Erythroblast (primary cell): ENCODE measurements around the gene CORIN.
"Not testable (repeated sequence)": the region's sequence is repeated elsewhere in the genome, so short reads cannot be mapped to it uniquely, and the experiment has no call there.

Source experiments
- DNase-seq, 2 experiments: peaks; one replicate each; lab custom pipeline; 2025; lab: John Stamatoyannopoulos, UW
- GATA1 ChIP-seq: IDR thresholded peaks from 2 replicates; pipeline ENCODE4 v1.6.1; 2011; ENCODE audit warnings: low read depth, mild to moderate bottlenecking, control low read depth, low read length, moderate library complexity
- POLR2A ChIP-seq: IDR thresholded peaks from 2 replicates; pipeline ENCODE4 v1.6.1; 2011; ENCODE audit warnings: mild to moderate bottlenecking, low read length

CORIN gene

DNA sequence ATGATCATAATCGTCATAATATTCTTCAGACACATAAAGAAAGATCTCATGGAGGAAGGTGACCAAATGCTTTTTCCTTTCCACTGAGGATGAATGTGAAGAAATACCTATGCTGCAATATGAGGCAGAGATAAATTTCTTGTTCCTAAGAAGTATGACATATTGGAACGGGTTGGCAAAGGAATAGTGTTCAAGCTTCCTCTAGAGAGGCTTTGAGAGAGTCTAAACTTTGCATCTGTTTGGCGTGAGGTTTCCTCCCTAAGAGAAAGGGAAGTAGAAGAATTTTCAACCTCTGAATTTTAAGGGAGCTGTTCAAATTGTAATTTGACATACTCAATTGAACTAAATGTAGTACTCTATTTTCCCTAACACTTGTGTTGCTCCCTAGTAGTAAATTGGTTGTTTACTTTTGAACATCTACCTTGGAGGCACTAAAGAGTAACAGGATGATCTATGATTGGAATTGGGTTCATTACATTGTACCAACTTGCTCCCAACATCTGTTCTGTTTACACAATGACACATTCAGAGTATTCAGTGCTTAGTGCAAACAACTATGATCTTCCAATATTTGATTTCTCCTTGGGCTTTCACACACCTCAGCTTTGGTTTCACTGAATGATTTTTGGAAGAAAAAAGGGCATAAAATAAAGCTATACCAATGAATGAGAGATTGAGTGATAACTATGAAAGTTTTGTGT lies 122.0 kb downstream of the CORIN start:
- no peak for TF ChIP-seq GATA1
- no peak for TF ChIP-seq POLR2A
- no peak for DNase-seq

DNA sequence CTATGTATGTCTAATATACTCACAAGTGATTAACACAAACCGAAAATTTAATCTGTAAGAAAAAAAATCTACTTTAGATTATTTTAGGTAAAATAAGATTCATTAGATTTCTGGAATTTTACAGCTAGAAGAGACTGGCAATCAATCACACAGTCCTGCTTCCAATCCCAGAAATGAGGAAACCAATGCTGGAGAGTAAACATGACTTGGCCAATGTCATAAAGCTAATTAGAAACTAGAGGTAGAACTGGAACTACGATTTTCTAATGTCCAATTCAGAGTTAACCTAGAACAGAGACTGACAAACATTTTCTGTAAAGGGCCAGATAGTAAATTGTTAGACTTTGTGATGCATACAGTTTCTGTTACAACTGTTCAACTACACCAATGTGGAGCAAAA lies 123.6 kb downstream of the CORIN start:
- DNase-seq, result no peak
- TF ChIP-seq POLR2A (no peak), GATA1 (no peak)

DNA sequence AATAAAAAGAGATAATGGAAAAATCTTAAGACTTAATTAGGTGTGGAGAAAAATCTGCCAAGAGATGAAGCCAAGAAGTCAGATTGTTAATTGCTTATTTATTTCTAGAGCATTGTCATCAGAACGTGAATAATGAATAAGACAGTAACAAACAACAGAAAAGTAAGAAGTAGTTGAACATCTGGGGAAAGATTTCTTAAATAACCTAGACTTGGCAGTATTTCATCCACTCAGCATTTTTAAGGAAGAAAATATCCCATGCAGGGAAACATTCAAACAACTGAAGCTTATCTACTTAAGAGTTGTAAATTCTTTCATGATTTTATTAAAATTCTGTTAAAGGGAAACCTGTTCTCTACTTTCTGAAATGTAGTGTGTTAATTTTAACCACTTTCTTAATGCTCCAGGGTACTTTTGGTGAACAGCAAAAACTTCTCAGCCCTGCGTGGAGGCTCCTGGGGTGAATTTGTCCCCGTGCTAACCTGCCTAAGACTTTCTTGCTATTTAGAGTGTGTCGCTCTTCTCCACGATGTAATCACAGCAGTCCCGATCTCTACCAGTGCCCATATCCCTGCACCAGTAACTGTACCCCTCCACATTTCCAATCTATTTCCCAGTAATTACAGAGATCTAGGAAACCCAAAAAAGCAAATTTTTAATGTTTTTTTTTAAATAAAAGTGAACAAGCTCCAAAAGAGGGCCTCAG lies 124.6 kb downstream of the CORIN start:
- TF ChIP-seq GATA1 (no peak), POLR2A (no peak)
- DNase-seq, result no peak

DNA sequence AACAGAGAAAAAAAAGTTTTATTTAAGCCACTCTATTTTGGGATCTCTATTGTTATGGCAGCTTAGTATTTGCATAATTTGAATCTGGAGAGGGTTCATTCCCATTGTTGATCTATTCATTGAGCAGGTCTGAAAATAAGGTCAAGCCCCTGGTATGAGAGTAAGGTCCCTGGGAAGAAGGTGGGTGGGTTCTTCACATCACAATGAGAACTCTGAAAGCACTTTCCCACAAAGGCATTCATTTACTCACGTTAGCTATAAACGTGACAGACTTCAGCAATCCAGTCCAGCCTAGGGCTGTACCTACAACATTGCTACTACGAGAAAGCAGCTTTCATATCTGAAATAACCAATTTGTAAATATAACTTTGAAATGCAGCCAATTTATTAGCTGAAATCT lies 126.2 kb downstream of the CORIN start:
- TF ChIP-seq GATA1 (no peak), POLR2A (no peak)
- DNase-seq, result no peak

DNA sequence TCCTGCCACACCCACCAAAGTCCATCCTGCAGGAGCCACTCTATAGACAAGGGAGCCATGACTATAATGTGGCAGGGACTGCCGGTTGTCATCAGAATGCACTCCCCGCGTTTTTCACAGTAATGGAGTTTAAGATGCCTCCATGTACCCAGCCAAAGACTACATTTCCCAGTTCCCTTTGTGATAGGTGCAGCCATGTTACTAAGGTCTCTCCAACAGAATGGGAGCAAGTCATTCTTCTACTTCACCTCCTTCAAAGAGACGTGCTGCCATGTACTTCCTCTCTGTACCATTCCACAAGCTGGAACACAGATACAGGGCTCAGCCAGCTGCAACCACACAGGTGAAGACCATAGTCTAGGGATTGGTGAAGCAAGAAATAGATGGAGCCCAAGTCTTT lies 126.7 kb downstream of the CORIN start:
- DNase-seq, result no peak
- TF ChIP-seq POLR2A (no peak), GATA1 (no peak)

DNA sequence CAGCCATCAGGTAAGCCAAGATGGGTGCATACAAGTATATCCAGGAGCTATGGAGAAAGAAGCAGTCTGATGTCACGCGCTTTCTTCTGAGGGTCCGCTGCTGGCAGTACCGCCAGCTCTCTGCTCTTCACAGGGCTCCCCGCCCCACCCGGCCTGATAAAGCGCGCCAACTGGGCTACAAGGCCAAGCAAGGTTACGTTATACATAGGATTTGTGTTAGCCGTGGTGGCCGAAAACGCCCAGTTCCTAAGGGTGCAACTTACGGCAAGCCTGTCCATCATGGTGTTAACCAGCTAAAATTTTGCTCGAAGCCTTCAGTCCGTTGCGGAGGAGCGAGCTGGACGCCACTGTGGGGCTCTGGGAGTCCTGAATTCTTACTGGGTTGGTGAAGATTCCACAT lies 131.5 kb downstream of the CORIN start:
- DNase-seq, result not testable (repeated sequence)

DNA sequence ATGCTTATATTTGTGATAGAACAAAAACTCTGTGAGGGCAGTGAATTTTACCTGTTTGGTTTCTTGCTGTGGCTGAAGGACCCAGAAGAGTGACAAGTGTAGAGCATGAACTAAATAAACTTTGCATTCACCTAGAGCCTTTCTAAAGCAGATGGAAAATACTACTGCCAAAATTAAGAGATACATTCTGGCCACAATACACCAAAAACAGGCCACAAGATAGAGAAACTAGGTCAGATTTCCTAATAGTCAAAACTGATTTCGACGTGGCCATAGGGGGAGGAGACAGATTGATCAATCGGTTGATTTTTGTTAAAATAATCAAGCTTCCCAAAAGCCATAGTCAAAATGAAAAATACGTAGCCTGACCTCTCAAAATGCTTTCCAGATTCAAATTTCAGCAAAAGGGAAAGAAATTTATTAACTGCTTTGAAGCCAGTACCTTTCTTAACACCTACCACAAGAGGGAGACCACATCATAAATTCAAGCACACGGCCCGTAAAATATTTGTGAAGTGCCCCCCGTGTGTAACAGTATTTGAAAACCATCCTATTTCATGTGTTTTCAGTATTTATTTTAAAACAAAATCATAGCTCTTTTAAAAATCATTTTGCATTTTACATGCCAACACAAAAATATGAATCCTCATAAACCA lies 132.4 kb downstream of the CORIN start:
- DNase-seq, result peak; percentile 45 to 49
- TF ChIP-seq GATA1, result no peak
- TF ChIP-seq POLR2A, result no peak

DNA sequence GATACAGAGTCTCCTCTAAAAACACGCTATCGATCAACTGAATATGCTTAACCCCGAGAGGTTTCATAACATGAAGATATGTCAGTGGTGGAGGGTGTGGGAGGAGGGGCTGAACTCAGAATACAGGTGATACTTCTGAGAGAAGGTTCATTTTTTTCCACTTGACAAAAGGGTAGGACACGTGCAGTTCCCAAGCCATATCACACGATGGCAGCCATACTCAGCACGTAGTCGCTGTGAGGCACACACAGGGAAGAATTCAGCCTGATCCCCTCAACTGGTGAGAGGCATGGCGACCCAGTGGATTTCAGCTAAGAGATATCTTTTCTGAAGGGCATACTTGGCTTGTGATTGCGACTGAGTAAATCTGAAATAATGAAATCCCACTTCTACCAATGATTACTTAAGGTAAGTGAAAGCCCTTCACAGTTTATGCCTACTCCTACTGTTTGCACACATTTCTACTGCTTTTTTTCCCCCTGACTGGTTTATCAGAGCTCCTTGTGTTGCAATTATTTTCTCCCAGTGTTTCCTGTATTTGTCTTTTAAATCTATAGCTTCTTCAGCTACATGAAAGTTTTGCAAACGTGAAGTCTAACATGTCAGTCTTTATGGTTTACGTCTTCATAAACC lies 133.1 kb downstream of the CORIN start:
- peak; percentile 39 to 42 for DNase-seq
- TF ChIP-seq POLR2A, result no peak
- TF ChIP-seq GATA1, result no peak

DNA sequence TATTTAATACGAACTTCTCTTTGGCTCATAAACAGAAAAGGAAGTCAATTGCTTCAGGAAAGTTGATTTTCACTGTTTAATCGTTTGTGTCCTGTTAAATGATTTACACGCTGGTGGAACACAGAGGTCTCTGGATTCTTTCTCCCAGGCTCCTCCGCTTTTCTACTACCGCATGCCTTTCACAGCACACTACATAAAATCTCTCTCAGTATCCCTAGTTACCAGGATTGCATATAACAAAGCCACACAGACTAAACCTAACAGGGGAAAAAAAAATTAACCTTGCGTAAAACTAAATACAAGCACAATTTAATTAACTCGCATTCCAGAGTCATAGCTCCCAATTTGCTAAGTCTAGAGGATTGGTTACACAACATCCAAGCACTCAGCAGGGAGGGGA lies 133.9 kb downstream of the CORIN start:
- no peak for TF ChIP-seq POLR2A
- no peak for TF ChIP-seq GATA1
- no peak for DNase-seq

DNA sequence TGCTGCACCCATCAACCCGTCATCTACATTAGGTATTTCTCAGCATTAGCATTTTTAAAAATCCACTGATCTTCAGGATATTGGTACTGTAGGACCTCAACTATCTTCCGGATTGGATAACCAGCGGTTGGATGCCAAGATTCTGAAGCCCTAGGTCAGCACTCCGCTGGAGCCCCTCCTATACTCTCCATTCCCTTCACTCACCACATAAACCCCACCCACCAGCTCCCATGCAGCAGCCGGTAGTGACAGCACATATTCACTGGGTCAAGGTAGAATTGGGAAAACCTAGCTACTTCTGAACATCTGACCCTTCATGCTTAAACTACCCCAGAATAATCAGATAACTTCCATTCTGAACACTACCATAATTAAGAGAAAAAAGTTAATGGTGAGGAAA lies 134.9 kb downstream of the CORIN start:
- no peak for TF ChIP-seq GATA1
- TF ChIP-seq POLR2A, result no peak
- no peak for DNase-seq

DNA sequence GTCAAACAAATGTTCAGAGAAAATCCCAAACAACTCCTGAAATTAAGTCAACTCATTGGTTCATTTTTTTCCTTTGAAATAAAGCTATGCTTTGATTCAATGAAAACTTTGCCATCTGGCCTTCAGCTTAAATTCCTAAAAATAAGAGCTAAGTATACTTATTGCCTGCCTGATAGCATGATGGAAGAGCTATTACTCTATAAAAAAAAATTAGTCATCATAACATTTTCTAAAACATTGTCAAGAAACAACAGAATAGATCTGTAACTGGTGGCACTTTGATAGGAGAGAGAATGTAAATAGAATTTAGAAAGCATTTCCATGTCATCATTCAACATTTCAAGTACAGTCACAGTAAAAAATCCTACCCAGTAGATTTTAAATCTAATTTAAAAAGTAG lies 136.6 kb downstream of the CORIN start:
- no peak for DNase-seq
- TF ChIP-seq POLR2A (no peak), GATA1 (no peak)

DNA sequence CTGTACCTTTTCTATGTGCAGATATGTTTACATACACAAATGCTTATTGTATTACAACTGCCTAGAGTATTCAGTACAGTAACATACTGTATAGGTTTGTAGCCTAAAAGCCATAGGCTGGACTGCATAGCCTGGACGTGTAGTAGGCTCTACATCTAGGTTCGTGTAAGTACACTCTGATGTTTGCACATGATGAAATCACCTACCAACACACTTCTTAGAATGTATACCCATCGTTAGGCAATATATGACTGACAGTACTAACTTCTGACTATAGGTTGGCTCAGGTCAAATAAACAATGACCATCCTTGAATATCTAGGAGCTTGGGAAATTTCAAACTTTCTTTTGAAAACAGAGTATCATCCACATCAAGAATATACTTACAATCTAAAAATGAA lies 139.0 kb downstream of the CORIN start:
- no peak for DNase-seq
- no peak for TF ChIP-seq POLR2A
- TF ChIP-seq GATA1, result no peak

DNA sequence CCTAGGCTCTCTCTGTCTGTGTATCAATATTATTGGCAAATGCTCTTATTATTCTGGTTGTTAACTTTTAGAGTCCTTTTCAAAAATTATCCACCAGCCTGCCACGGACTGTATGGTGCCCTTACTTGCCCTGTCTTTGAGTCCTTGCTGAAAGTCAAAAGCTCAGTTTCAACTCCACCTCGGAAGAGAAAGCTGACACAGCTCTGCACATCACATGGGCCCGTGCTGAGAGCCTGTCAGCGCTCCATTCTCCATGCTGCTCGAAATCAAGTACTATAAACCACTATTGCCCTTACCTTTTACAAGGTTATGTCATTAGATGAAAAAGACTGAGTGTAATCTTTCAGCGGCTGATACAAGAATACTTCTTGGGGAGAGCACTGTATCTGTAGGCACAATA lies 141.0 kb downstream of the CORIN start:
- no peak for TF ChIP-seq GATA1
- no peak for TF ChIP-seq POLR2A
- no peak for DNase-seq

DNA sequence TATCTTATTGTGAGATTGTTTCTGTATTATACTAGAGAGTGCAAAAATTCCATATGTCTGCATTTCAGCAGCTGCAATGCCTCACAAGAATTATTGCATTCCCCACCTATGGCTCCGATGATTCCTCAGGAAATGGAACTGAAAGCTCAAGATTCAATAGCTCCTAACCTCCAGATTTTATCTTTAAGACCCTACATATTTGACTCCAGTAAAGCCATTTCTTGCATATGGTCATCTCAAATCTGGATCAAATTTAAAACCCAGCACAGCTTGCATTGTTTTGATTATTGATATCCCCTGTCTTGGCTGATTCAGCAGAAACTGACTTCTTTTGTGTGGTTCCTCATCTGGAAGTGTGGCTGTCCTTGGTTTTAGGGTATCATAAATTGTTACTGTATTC lies 142.6 kb downstream of the CORIN start:
- TF ChIP-seq GATA1, result no peak
- no peak for TF ChIP-seq POLR2A
- no peak for DNase-seq
